ENCODE data around the gene MSI2.

GRCh38 chr17:57368637-57369336, 112.5 kb downstream of the MSI2 start:
- TF ChIP-seq, protein P1, sequence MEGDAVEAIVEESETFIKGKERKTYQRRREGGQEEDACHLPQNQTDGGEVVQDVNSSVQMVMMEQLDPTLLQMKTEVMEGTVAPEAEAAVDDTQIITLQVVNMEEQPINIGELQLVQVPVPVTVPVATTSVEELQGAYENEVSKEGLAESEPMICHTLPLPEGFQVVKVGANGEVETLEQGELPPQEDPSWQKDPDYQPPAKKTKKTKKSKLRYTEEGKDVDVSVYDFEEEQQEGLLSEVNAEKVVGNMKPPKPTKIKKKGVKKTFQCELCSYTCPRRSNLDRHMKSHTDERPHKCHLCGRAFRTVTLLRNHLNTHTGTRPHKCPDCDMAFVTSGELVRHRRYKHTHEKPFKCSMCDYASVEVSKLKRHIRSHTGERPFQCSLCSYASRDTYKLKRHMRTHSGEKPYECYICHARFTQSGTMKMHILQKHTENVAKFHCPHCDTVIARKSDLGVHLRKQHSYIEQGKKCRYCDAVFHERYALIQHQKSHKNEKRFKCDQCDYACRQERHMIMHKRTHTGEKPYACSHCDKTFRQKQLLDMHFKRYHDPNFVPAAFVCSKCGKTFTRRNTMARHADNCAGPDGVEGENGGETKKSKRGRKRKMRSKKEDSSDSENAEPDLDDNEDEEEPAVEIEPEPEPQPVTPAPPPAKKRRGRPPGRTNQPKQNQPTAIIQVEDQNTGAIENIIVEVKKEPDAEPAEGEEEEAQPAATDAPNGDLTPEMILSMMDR (IDR thresholded peaks at IDR 0.05) = peak in 1 of 6 experiments; percentile 20
- TF ChIP-seq POLR2A (IDR thresholded peaks at IDR 0.05) = no peak
